ENCODE measurements around the gene ATP6V0E1.
"Not testable (repeated sequence)": the region's sequence is repeated elsewhere in the genome, so short reads cannot be mapped to it uniquely, and the experiment has no call there.

The ATP6V0E1 gene

GRCh38 chr5:173039964-173040363 lies 56.4 kb downstream of the ATP6V0E1 start:
- no peak for DNase-seq

GRCh38 chr5:173041881-173042762 lies 58.6 kb downstream of the ATP6V0E1 start:
- DNase-seq: no peak

GRCh38 chr5:173042763-173043107 lies 59.2 kb downstream of the ATP6V0E1 start:
- no peak for DNase-seq

GRCh38 chr5:173045474-173045873 lies 61.9 kb downstream of the ATP6V0E1 start:
- no peak for DNase-seq

GRCh38 chr5:173047096-173047837 lies 63.7 kb downstream of the ATP6V0E1 start:
- DNase-seq: not testable (repeated sequence)

- no peak for DNase-seq
These were observed 64.2 kb downstream of the ATP6V0E1 start for GRCh38 chr5:173047838-173048105.

GRCh38 chr5:173050791-173051190 lies 67.2 kb downstream of the ATP6V0E1 start:
- DNase-seq: no peak

- no peak for DNase-seq
These were observed 68.2 kb downstream of the ATP6V0E1 start for GRCh38 chr5:173051746-173052145.

- no peak for DNase-seq
These were observed 69.5 kb downstream of the ATP6V0E1 start for GRCh38 chr5:173053041-173053440.

GRCh38 chr5:173055042-173055721 lies 71.6 kb downstream of the ATP6V0E1 start:
- no peak for DNase-seq

GRCh38 chr5:173055722-173055982 lies 72.1 kb downstream of the ATP6V0E1 start:
- DNase-seq: no peak

GRCh38 chr5:173055983-173056782 lies 72.6 kb downstream of the ATP6V0E1 start, which contains the start of gene CREBRF:
TSS of gene CREBRF (plus strand) at chr5:173056352. CDS start at chr5:173080776, 24,424 bp downstream.
- DNase-seq: peak; percentile 98

GRCh38 chr5:173056783-173057061 lies 73.2 kb downstream of the ATP6V0E1 start:
- DNase-seq: no peak

GRCh38 chr5:173057062-173057924 lies 73.7 kb downstream of the ATP6V0E1 start:
- DNase-seq: peak; percentile 99

GRCh38 chr5:173062141-173062540 lies 78.6 kb downstream of the ATP6V0E1 start:
- no peak for DNase-seq

GRCh38 chr5:173065155-173065554 lies 81.6 kb downstream of the ATP6V0E1 start:
- DNase-seq: no peak

- DNase-seq: no peak
These were observed 86.1 kb downstream of the ATP6V0E1 start for GRCh38 chr5:173069671-173070070.

GRCh38 chr5:173075137-173075843 lies 91.7 kb downstream of the ATP6V0E1 start:
- no peak for DNase-seq

GRCh38 chr5:173075970-173076369 lies 92.4 kb downstream of the ATP6V0E1 start:
- DNase-seq: no peak

GRCh38 chr5:173076471-173076870 lies 92.9 kb downstream of the ATP6V0E1 start:
- not testable (repeated sequence) for DNase-seq

GRCh38 chr5:173078878-173079277 lies 95.3 kb downstream of the ATP6V0E1 start:
- no peak for DNase-seq
